Measurements from ENCODE around the gene NACA2.
"Not testable (repeated sequence)": the region's sequence is repeated elsewhere in the genome, so short reads cannot be mapped to it uniquely, and the experiment has no call there.

The NACA2 gene

DNA sequence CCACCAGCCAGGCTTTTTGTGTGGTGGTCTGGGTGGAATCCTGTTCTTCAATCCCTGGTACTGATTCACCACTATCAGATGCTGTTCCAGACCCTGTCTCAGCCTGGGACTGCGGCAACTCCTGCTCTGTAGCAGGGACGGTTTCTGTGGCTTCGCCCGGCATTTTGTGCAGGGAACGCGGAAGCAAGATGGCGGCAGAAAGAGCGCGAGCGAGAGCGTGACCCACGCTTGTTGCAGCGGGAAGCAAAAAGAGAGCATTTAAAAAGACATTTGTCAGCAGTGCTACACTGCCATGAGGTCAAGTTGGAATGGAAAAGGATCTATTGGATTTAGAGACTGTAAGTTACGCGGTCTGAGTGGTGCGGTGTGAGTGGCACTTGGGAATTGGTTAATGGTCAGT, at the start of gene NACA2:
NACA2 (minus strand) TSS at position 202 of the 400 bp plus-strand sequence; CDS start at position 163, 39 bp downstream.
- DNase-seq (ENCODE audit: low spot score), result no peak

DNA sequence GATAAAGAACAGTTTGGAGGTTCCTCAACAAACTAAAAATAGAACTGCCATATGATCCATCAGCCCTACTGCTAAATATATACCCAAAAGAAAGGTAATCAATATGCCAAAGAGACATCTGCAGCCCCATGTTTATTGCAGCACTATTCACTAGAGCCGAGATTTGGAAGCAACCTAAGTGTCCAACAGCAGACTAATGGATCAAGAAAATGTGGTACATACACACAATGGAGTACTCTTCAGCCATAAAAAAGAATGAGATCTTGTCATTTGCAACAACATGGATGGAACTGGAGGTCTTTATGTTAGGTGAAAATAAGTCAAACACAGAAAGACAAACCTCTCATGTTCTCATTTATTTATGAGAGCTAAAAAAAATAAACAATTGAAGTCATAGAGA, 48.8 kb upstream of the NACA2 start:
- no peak for DNase-seq (ENCODE audit: low spot score)

DNA sequence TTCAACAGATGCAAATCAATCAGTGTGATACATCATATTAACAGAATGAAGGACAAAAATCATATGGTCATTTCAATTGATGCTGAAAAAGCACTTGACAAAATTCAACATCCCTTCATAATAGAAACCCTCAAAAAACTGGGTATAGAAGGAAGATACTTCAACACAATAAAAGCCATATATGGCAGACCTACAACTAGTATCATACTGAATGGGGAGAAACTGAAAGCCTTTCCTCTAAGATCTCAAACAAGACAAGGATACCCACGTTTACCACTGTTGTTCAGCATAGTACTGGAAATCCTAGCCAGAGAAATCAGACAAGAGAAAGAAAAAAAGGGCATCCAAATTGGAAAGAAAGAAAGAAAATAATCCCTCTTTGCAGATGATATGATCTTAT, 47.1 kb upstream of the NACA2 start:
- DNase-seq (ENCODE audit: low spot score), result no peak

DNA sequence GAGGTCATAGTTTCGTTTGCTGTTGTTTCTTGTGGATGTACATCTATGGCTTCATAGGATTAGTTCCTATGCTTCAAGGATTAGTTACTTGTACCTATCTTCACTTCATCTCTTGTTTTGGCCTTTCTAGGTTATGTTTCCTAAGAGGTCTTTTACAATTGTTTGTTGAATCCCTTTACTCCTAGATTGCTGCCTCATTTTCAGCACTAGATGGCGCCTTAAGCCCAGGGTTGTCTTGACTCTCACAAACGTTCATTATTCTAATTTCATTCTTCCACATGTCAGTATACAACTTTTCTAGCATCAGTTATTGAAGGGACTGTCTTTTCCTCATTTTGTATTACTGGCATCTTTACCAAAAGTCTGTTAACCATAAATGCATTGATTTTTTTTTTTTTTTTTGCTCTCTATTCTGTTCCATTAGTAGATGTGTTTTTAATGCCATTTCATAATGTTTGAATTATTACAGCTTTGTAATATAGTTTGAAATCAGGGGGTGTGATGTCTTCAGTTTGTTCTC, 45.0 kb upstream of the NACA2 start:
- peak; percentile 37 for DNase-seq (ENCODE audit: low spot score)

DNA sequence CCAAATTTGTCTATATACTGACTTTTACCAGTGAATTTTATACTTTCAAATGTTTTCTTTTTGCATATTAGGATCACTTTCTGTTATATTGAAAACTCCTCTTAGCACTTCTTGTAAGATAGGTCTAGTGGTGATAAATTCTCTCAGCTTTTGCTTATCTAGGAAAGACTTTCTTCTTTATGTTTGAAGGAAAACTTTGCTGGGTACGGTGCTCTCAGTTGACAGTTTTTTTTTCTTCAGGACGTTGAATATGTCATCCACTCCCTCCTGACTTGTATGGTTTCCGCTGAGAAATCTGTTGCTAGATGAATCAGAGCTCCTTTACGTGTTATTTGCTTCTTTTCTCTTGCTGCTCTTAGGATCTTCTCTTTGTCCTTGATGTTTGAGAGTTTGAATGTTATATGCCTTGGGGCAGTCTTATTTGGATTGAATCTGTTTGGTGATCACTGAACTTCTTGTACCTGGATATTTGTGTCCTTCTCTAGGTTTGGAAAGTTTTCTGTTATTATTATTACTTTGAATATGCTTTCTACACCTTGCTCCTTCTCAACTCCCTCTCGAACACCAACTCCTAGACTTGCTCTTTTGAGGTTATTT, 44.0 kb upstream of the NACA2 start:
- no peak for DNase-seq (ENCODE audit: low spot score)

DNA sequence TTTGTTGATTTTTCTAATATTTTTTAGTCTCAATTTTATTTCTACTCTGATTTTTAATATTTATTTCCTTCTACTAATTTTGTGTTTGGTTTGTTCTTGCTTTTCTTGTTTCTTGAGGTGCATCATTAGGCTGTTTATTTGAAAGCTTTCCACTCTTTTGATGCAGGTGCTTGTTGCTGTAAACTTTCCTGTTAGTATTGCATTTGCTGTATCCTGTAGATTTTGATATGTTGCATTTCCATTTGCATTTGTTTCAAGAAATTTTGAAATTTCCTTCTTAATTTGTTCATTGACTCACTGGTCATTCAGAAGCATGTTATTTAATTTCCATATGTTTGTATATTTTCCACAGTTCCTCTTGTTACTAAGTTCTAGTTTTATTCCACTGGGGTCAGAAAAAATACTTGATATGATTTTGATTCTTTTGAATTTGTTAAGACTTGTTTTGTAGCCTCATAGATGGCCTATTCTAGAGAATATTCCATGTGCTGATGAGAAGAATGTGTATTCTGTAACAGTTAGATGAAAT, 43.1 kb upstream of the NACA2 start:
- no peak for DNase-seq (ENCODE audit: low spot score)

DNA sequence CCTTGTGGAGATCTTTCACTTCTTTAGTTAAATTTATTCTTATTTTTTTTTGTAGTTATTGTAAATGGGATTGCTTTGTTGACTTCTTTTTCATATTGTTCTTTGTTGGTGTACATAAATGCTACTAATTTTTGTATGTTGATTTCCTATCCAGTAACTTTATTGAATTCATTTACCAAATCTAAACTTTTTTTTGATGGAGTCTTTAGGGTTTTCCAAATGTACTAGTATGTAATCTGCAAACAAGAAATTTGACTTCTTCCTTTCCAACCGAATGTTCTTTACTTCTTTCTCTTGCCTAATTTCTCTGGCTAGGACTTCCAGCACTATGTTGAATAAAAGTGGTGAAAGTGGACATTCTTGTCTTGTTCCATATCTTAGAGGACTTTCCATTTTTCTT, 41.8 kb upstream of the NACA2 start:
- no peak for DNase-seq (ENCODE audit: low spot score)

DNA sequence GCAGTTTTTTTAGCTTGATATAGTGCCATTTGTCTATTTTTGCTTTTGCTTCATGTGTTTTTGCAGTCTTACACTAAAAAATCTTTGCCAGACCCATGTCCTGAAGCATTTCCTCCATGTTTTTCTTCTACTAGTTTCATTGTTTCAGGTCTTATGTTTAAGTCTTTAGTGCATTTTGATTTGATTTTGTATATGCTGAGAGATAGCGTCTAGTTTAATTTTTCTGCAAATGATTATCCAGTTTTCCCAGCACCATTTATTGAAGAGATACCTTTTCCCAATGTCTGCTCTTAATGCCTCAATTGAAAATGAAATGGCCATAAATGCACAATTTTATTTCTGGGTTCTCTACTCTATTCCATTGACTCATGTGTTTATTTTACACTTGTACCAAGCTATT, 40.8 kb upstream of the NACA2 start:
- DNase-seq (ENCODE audit: low spot score), result no peak

DNA sequence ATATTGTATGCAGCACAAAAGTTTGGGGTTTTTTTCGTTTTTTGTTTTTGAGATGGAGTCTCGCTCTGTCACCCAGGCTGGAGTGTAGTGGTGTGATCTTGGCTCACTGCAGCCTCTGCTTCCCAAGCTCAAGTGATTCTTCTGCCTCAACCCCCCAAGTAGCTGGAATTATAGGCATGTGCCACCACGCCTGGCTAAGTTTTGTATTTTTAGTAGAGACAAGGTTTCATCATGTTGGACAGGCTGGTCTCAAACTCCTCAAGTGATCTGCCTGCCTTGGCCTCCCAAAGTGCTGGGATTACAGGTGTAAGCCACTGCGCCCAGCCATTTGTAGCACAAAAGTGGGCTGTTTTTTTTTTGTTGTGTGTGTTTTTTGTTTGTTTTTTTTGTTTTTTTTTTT, 37.1 kb upstream of the NACA2 start:
- DNase-seq (ENCODE audit: low spot score), result not testable (repeated sequence)

DNA sequence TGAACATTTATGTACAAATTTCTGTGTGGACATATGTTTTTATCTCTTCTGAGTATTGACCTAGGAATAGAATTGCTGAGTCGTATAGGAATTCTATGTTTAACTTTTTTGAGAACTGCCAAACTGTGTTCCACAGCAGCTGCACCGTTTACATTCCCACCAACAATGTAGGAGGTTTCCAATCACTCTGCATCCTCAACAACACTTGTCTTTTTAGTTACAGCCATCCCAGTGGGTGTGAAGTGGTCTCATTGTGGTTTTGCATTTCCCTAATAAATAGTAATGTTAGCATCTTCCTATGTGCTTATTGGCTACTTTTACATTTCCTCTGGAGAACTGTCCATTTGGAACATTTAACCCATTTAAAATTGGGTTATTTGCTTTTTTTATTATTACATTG, 36.6 kb upstream of the NACA2 start:
- no peak for DNase-seq (ENCODE audit: low spot score)

DNA sequence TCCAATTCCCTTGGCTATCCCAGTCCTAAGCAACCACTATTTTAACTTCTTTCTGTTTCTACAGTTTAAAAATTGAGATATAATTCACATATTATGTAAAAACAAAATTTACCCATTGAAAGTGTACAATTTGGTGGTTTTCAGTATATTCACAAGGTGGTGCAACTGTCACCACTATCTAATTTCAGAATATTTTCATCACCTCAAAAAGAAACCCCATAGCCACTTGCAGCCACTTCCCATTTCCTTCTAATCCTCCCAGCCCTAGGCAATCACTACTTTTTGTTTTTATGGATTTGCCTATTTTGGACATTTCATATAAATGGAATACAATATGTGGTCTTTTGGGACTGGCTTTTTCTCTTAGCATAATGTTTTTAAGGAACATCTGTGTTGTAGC, 36.1 kb upstream of the NACA2 start:
- no peak for DNase-seq (ENCODE audit: low spot score)

DNA sequence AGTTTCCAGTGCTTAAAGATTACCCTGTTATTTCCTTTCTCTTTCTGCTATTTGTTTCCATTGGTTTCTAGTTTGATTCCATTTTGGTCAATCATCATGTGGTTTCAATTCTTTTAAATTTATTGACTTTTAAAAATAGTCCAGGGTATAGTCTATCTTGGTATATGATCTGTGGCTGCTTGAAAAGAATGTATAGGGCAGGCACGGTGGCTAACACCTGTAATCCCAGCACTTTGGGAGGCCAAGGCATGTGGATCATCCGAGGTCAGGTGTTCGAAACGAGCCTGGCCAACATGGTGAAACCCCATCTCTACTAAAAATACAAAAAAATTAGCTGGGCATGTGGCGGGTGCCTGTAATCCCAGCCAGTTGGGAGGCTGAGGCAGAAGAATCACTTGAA, 34.5 kb upstream of the NACA2 start:
- no peak for DNase-seq (ENCODE audit: low spot score)

DNA sequence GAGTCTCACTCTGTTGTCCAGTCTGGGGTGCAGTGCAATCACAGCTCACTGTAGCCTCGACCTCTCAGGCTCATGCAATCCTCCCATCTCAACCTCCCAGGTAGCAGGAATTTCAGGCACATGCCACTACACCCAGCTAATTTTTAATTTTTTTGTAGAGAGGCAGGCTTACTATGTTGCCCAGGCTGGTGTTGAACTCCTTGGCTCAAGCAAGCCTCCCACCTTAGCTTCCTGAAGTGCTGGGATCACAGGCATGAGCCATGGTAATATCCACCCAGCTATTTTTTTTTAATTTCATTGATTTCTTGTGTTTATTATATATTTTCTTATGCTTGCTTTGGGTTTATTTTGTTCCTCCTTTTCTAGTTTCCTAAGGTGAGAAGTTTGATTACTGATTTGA, 33.9 kb upstream of the NACA2 start:
- DNase-seq (ENCODE audit: low spot score), result no peak

DNA sequence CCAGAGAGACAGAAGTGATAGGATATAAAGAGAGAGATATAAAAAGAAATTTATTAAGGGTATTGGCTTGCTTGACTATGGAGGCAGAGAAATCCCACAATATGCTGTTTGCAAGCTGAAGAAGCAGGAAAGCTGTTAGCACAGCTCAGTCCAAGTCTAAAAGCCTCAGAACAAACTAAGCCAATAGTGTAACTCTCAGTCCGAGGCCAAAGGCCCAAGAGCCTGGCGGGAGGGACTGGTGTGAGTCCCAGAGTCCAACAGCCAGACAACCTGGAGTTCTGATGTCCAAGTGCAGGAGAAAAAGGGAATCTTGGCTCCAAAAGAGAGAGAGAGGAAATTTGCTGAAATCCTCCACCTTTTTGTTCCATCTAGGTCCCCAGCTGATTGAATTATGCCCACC, 30.3 kb upstream of the NACA2 start:
- no peak for DNase-seq (ENCODE audit: low spot score)

DNA sequence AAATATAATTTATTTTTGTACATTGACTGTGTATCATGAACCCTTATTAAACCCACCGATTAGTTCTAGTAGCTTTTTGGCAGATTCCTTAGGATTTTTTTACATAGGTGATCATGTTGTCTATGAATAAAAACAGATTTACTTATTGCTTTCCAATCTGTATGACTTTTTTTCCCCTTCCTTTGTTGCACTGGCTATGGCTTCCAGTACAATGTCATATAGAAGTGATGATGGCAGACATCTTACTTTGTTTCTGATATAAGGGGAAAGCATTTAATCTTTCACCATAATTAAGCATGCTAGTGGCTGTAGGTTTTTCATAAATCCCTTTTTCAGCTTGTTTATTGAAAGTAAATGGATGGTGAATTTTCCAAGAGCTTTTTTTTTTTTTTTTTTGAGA, 28.9 kb upstream of the NACA2 start:
- no peak for DNase-seq (ENCODE audit: low spot score)

DNA sequence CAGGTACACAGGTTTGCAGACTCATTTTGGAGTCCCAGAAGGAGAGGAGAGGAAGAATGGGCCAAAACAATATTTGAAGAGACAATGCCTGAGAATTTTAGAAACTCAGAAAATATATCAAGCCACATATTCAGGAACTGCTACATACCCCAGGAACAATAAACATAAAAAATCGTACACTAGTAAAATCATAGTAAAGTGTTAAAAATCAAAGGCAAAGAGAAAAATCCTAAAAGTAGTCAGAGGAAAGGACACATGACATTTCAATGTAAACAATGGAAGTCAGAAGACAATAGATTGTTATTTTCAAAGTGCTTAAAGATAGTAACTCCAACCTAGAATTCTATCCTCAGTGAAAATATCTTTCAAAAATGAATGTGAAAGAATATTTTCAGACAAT, 28.5 kb upstream of the NACA2 start:
- DNase-seq (ENCODE audit: low spot score), result no peak

DNA sequence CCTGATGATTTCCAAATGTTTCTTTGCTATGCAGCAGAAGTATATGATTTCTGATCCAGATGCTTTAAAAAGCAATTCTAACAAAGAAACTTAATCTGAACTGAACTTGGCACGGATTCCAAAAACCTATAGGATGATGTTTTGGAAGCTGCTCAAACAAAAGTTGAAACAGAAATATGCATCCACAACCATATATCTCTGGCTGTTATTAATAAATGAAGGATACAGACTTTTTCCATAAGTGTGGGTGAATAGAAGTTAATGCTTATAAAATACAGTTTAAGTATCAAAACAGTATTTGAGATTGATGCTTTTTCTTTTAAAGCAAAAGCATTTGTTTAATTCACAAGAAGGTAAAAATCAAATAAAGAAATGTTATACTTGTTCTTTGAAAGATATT, 27.9 kb upstream of the NACA2 start:
- DNase-seq (ENCODE audit: low spot score), result no peak

DNA sequence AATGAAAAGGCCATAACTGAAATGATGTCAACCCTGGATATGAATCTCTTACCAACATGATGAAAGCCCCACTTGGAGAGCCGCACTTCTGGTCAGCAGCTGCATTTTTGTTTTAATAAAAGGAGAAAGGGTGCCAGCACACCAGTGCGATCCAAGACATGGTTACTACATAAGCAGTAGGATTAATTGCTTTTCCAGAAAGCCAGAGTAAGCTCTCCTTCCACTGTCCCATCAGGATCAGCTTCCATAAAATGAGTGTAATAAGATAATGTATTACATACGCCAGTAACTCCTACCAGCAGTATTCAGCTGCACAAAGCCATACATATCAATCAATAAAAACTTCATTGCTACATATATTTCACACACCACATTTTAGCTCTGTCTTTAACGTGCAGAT, 26.3 kb upstream of the NACA2 start:
- DNase-seq (ENCODE audit: low spot score), result no peak

DNA sequence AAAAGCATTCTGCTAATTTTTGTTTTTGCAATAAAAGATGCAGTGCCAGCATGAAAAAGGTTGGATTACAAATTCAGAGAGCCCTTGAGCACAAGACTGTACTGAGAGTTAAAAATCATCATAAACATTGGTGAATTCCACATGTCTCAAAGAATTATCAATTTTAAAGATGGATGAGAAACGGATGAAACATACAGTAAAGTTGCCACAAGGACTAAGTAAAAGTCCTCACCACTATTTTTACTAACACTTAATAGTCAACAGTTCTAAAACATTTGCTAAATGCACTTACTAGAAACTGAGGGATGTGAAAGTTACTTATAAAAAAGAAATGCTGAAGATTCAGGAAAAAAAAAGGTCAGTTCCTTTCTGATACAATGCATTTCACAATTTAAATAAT, 25.8 kb upstream of the NACA2 start:
- DNase-seq (ENCODE audit: low spot score), result no peak

DNA sequence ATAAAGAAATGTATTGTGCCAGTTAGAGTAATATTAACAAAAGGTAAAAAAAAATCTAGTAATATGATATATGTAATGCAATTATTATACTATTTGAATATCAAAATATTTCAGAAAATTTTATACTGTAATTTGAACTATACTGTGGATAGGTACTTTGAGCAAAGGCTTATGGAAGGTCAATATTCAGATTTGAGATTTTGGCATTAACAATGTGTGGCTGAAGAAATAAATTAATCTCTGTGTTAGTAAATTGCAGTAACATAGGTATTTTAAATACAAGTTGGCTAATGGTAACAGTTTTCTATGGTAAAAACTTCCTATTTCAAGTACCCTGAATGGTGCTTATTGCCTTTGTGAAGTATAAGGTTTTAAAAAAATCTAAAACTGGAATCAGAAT, 23.2 kb upstream of the NACA2 start:
- no peak for DNase-seq (ENCODE audit: low spot score)

DNA sequence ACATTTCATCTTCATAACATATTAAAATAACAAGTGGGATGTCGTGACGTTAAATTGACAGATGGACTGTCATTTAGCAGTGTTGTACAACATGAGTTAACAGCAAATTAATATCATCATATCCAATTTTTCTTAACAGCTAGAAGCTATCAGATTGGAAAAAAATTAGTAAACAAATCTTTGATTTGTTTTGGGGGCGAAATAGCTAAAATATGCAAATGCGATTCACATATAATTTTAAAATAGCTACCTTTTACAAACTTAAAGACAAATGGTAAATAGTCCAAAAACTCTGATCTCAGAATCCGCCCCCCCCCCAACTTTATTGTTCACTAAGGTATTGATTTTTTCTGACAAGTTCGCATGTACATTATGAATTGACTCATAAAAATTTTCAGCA, 20.3 kb upstream of the NACA2 start:
- DNase-seq (ENCODE audit: low spot score), result no peak

DNA sequence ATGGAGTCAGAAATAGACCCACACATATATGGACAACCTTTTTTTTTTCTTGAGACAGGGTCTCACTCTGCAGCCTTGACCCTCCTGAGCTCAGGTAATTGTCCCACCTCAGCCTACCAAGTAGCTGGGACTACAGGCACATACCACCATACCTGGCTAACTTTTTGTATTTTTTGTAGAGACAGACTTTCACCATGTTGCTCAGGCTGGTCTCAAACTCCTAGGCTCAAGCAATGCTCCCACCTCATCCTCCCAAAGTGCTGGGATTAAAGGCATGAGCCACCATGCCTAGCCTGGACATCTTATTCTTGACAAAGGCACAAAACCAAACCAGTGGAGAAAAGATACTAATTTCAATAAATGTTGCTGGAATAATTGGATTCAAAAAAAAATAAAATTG, 14.7 kb upstream of the NACA2 start:
- DNase-seq (ENCODE audit: low spot score), result no peak

DNA sequence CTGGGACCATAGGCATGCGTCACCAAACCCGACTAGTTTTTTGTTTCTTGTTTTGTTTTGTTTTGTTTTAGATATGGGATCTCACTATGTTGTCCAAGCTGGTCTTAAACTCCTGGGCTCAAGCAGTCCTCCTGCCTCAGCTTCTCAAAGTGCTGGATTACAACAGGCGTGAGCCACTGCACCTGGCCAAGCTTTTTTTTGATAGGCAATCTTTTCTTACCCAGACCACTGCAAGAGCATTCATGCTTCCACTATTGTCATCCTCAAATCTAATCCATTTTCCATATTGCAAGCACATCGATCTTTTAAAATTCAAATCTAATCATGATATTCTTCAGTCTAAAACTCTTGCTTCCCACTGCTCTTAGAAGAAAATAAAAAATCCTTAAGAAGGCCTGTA, 10.3 kb upstream of the NACA2 start:
- no peak for DNase-seq (ENCODE audit: low spot score)

DNA sequence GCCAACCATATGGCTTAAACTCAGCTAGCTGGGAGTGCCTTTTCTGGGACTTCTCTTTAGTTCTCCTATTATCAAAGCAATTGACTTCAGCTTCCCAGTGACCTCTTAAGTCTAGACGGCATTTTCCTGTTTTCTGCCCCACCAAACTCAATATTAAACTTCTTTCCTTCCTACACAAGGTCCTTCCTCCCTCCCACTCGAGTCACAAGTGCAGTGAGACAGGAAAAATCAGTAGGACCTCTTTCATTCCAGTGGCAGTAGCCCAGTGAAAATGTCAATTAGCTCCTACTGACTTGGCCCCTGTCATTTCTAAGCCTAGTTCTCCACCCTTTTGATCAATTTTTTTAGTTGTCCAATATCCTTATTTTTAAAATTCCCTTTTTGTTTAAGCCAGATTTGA, 9.6 kb upstream of the NACA2 start:
- DNase-seq (ENCODE audit: low spot score), result no peak

DNA sequence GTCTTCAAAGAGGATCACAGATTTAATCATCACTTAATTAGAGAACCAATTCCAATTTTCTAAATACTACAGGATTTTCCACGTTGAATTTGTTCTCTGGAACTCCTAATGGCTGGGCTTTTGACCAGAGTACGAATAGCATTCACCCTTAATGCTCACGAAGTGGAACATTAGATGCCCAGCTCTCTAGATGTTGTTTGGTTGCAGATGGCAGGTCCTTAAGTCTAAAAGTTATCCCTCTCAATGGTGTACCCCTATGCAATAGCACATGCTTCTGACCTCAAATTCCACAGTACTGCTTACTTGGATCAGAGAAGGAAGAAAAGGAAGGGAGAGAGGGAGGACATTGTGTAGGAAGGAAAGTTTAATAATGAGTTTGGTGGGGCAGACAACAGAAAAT, 8.6 kb upstream of the NACA2 start:
- DNase-seq (ENCODE audit: low spot score), result no peak
